ENCODE measurements around the gene CLRN3. TPM values are rescaled to one million over a fixed set of nuclear protein-coding genes. Genes with fewer than 3 reads are reported as not detected.

The CLRN3 gene
- total RNA-seq, 4 donors from 2014 or later: not detected

- WGBS: 92% methylated on average over 7 of the region's 11 CpGs
- no peaks in the 10 kb centered on the region for H3K9me3 ChIP-seq
- DNase-seq (ENCODE audit: low spot score in 2 of 2): no peak
These were observed 17.9 kb downstream of the CLRN3 start for GRCh38 chr10:127874671-127875448.

GRCh38 chr10:127873901-127874470 lies 18.8 kb downstream of the CLRN3 start:
- Histone ChIP-seq H3K36me3 (no peaks in the 10 kb centered on the region), H3K4me1 (peaks cover 11% of the 10 kb centered on the region), H3K9me3 (peaks cover 3% of the 10 kb centered on the region), H3K27ac (no peak overlapping the region), H3K27me3 (peaks cover 4% of the 10 kb centered on the region), H3K4me3 (no peak overlapping the region)
- no peak for TF ChIP-seq POLR2AphosphoS5 (IDR thresholded peaks at IDR 0.05)
- DNase-seq (ENCODE audit: low spot score in 2 of 2): no peak
- WGBS: 87% methylated on average over 11 of the region's 11 CpGs

More at GRCh38 chr10:127874671-127875448, 17.9 kb downstream of the CLRN3 start:
- Histone ChIP-seq H3K27ac (no peak overlapping the region), H3K4me3 (no peak overlapping the region), H3K36me3 (no peaks in the 10 kb centered on the region), H3K27me3 (peaks cover 4% of the 10 kb centered on the region), H3K4me1 (peaks cover 11% of the 10 kb centered on the region)
- TF ChIP-seq POLR2AphosphoS5 (IDR thresholded peaks at IDR 0.05) (no peak), POLR2A (IDR thresholded peaks at IDR 0.05) (no peak), EP300 (IDR thresholded peaks at IDR 0.05) (no peak), CTCF (IDR thresholded peaks at IDR 0.05) (no peak)

DNA sequence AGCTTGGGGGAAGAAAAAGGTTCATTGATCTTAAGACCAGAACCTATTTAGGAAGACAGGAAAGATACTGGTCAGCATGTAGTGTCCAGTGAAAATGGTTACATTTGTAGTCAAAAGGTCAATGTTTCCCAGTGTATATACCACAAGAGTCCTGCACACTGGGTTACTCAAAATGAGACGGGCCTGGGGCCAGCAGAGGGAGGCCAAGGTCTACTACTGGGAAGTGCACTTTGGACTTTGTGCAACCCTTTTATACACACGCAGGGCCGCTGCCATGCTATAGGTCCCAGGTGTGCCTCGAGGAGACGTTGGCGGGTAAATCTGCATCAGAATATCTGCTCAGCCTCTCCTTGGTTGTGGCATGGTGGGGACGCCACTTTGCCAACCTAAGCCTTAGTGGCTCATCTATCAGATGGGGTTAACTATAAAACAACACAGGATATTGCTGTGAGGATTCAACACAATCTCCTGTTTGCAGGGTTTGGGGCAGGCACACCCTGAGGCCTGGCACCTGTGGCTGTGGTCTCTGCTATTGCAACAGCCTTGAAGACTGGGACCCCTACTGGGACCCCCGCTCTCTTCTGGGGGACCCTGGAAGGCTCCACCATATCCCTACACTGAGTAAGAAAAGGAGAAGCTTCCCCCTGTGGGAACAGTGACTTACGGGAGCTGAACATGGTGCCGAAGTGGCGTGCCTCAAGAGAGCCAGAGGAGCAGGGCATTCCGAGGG lies 19.7 kb downstream of the CLRN3 start:
- Histone ChIP-seq H3K4me1 (peaks cover 11% of the 10 kb centered on the region), H3K36me3 (no peaks in the 10 kb centered on the region), H3K9me3 (peaks cover 8% of the 10 kb centered on the region), H3K27me3 (peaks cover 4% of the 10 kb centered on the region), H3K4me3 (no peak overlapping the region), H3K27ac (no peak overlapping the region)
- TF ChIP-seq CTCF (IDR thresholded peaks at IDR 0.05) (no peak), POLR2AphosphoS5 (IDR thresholded peaks at IDR 0.05) (no peak), POLR2A (IDR thresholded peaks at IDR 0.05) (no peak), EP300 (IDR thresholded peaks at IDR 0.05) (no peak)
- WGBS: 90% methylated on average over 8 of the region's 12 CpGs
- no peak for DNase-seq (ENCODE audit: low spot score in 2 of 2)

- Histone ChIP-seq H3K4me3 (no peak overlapping the region), H3K36me3 (no peaks in the 10 kb centered on the region), H3K4me1 (peaks cover 11% of the 10 kb centered on the region), H3K9me3 (peaks cover 8% of the 10 kb centered on the region), H3K27me3 (peaks cover 4% of the 10 kb centered on the region), H3K27ac (no peak overlapping the region)
- 55% methylated on average over 20 of the region's 23 CpGs for WGBS
- DNase-seq (ENCODE audit: low spot score in 2 of 2): no peak
- TF ChIP-seq POLR2AphosphoS5 (IDR thresholded peaks at IDR 0.05) (no peak), POLR2A (IDR thresholded peaks at IDR 0.05) (no peak), CTCF (IDR thresholded peaks at IDR 0.05) (no peak), EP300 (IDR thresholded peaks at IDR 0.05) (no peak)
These were observed 20.6 kb downstream of the CLRN3 start for GRCh38 chr10:127872011-127872761.

DNA sequence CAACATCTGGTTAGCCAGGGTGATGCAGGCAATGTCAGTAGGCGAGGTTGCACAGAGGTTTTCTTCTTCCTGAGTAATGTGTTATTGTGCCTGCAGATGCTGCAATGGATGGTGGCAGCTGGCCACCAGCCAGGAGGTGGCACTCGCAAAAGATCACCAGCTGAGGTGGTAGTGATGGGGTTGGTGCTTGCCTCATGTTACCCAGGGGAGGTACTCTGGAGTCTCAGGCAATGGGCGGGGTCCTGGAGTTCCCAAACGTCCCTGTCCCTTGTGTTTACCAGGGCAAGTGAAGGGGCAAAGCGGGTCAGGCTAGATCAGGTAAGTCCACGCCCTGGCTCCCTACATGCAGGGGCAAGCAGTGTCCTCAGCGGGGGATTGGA lies 21.1 kb downstream of the CLRN3 start:
- DNase-seq (ENCODE audit: low spot score in 2 of 2): no peak
- Histone ChIP-seq H3K36me3 (no peaks in the 10 kb centered on the region), H3K27ac (no peak overlapping the region), H3K4me3 (no peak overlapping the region), H3K27me3 (peaks cover 4% of the 10 kb centered on the region), H3K4me1 (peaks cover 11% of the 10 kb centered on the region), H3K9me3 (peaks cover 8% of the 10 kb centered on the region)
- WGBS: 53% methylated on average over 7 of the region's 7 CpGs
- TF ChIP-seq POLR2A (IDR thresholded peaks at IDR 0.05) (no peak), EP300 (IDR thresholded peaks at IDR 0.05) (no peak), CTCF (IDR thresholded peaks at IDR 0.05) (no peak), POLR2AphosphoS5 (IDR thresholded peaks at IDR 0.05) (no peak)
